Kidney (tissue), 14 donors: ENCODE measurements around the gene C19orf47. TPM values are rescaled to one million over a fixed set of nuclear protein-coding genes. Genes with fewer than 3 reads are reported as not detected.

Experiments used
- DNase-seq, 5 donors: peaks; one replicate each; pipeline ENCODE4 v3.0.0-alpha.2; 2013 to 2020
- FAIRE-seq: peaks from 2 replicates; lab custom pipeline; 2012; peaks lifted over from hg19 to GRCh38; lab: Jason Lieb, UNC
- H3K27ac ChIP-seq, 2 donors: one replicate each; pipeline ENCODE4 v1.7.0; 2013; ENCODE audit warnings: low read depth in 2 of 2, low read length in 2 of 2, inconsistent platforms in 1 of 2
- H3K27me3 ChIP-seq: one replicate; pipeline ENCODE4 v1.7.1; 2013; ENCODE audit warnings: low read length, inconsistent platforms; ENCODE audit not compliant: control insufficient read depth, insufficient read depth
- H3K36me3 ChIP-seq, 3 donors: one replicate each; pipeline versions ENCODE4 v1.7.0 to v1.7.1; 2013; ENCODE audit warnings: low read length in 3 of 3, control low read depth in 1 of 3, inconsistent platforms in 1 of 3; ENCODE audit not compliant: insufficient read depth in 3 of 3, control insufficient read depth in 2 of 3
- H3K4me1 ChIP-seq, 3 donors: one replicate each; pipeline versions ENCODE4 v1.7.0 to v1.7.1; 2013; ENCODE audit warnings: low read length in 3 of 3, inconsistent platforms in 1 of 3, low read depth in 1 of 3; ENCODE audit not compliant: control insufficient read depth in 2 of 3, insufficient read depth in 2 of 3
- H3K4me3 ChIP-seq, 3 donors: one replicate each; pipeline versions ENCODE4 v1.7.0 to v1.8.1; 2013; ENCODE audit warnings: low read length in 3 of 3, control low read depth in 1 of 3, inconsistent platforms in 1 of 3
- H3K9ac ChIP-seq, 3 donors: one replicate each; pipeline versions ENCODE4 v1.7.0 to v1.7.1; 2013; ENCODE audit warnings: low read length in 3 of 3, control low read depth in 1 of 3, inconsistent platforms in 1 of 3
- H3K9me3 ChIP-seq, 3 donors: one replicate each; pipeline versions ENCODE4 v1.7.0 to v1.7.1; 2013; ENCODE audit warnings: low read length in 3 of 3, control low read depth in 1 of 3, inconsistent platforms in 1 of 3; ENCODE audit not compliant: control insufficient read depth in 2 of 3, insufficient read depth in 1 of 3
- CTCF ChIP-seq: IDR thresholded peaks from 3 replicates; pipeline ENCODE4 v1.5.1; 2012; ENCODE audit warnings: mild to moderate bottlenecking, moderate library complexity, borderline replicate concordance; ENCODE audit not compliant: insufficient read depth; ENCODE audit errors: extremely low read depth
- intact Hi-C: fragments of 100-400 bp; cut with DNase I; formaldehyde crosslinking; loops from one replicate; pipeline ENCODE4 v1.11.1; 2022
- polyA plus RNA-seq: library from polyadenylated mRNA; stranded (reverse); fragments of 350-450 nt; fragmentation: Illumina TruSeq; extraction: RNeasy Lipid Tissue Mini Kit (QIAGEN cat#74804); gene quantifications from one replicate; pipeline ENCODE4 v1.2.3, GENCODE V29; 2014; ENCODE audit warnings: low read depth, low replicate concordance; ENCODE audit not compliant: insufficient read depth
- total RNA-seq: library from RNA; stranded (reverse); fragmentation: NEBNext Ultra II Directional; extraction: Animal tissue kit (Norgen Biotek cat#: 25700); gene quantifications from one replicate; pipeline ENCODE4 v1.2.1, GENCODE V29; 2021
- donor health status: control.
- donor health status: control.
- donor health status: control.
- donor health status: control.
- donor health status: control.
- donor health status: DM: yes; HTN: yes; CAD: no.
- donor health status: Normal renal cell carcinoma (clear cell type).

The C19orf47 gene
- total and polyA plus RNA-seq, 2 donors from 2014 or later = 12.9 to 13.0 TPM

GRCh38 chr19:40360020-40360707, 12.0 kb upstream of the C19orf47 start:
- no peak for TF ChIP-seq CTCF
- peaks cover 0 to 4% (median 0%) of the 10 kb centered on the region in 3 donors for H3K36me3 ChIP-seq
- no peak for DNase-seq
- no peaks in the 10 kb centered on the region for H3K27me3 ChIP-seq
- no peaks in the 10 kb centered on the region for H3K9me3 ChIP-seq
- intact Hi-C loops = no loop called here
- H3K4me1 ChIP-seq = no peaks in the 10 kb centered on the region
- H3K9ac ChIP-seq = no peak overlapping the region
- FAIRE-seq = no peak
- H3K4me3 ChIP-seq = no peak overlapping the region
- H3K27ac ChIP-seq = no peak overlapping the region

GRCh38 chr19:40358773-40359172, 10.6 kb upstream of the C19orf47 start:
- Histone ChIP-seq H3K9me3 (no peaks in the 10 kb centered on the region), H3K9ac (no peak overlapping the region), H3K4me3 (no peak overlapping the region), H3K36me3 (peaks cover 0 to 4% (median 0%) of the 10 kb centered on the region in 3 donors), H3K4me1 (no peaks in the 10 kb centered on the region), H3K27ac (no peak overlapping the region), H3K27me3 (no peaks in the 10 kb centered on the region)
- no peak for TF ChIP-seq CTCF
- intact Hi-C loops = no loop called here
- DNase-seq = no peak
- FAIRE-seq = no peak

- DNase-seq (no peak), FAIRE-seq (no peak)
- H3K27ac ChIP-seq = no peak overlapping the region
- no peak overlapping the region for H3K4me3 ChIP-seq
- no peaks in the 10 kb centered on the region for H3K27me3 ChIP-seq
- H3K4me1 ChIP-seq = no peaks in the 10 kb centered on the region
- no peak overlapping the region for H3K9ac ChIP-seq
- intact Hi-C loops = no loop called here
- H3K36me3 ChIP-seq = peaks cover 0 to 4% (median 0%) of the 10 kb centered on the region in 3 donors
- no peaks in the 10 kb centered on the region for H3K9me3 ChIP-seq
- no peak for TF ChIP-seq CTCF
Measured at GRCh38 chr19:40357640-40358039, 9.4 kb upstream of the C19orf47 start.
